ENCODE results near the gene SLC22A5.
A peak's percentile ranks its signal among the peaks of the same experiment; 100 is the strongest.

The SLC22A5 gene

GRCh38 chr5:132420706-132421272 is 51.3 kb downstream of the SLC22A5 start:
- no peak overlapping the region for H4K91ac ChIP-seq (ENCODE audit: low read depth, low read length, poor library complexity)
- H3K4me2 ChIP-seq (ENCODE audit: insufficient read depth, low read length, poor library complexity, severe bottlenecking): no peak overlapping the region
- H3K9ac ChIP-seq (ENCODE audit: low read depth, low read length, poor library complexity): no peak overlapping the region
- H2AK5ac ChIP-seq (ENCODE audit: low read depth, low read length): no peak overlapping the region
- no peak overlapping the region for H4K8ac ChIP-seq (ENCODE audit: low read depth, low read length)
- H3K79me1 ChIP-seq (ENCODE audit: low read depth, low read length): no peaks in the 10 kb centered on the region
- no peak overlapping the region for H3K4ac ChIP-seq (ENCODE audit: low read length)
- no peak overlapping the region for H3K23ac ChIP-seq (ENCODE audit: low read depth, low read length, poor library complexity)
- no peaks in the 10 kb centered on the region for H3K9me3 ChIP-seq (replicated peaks in 1 of 2; ENCODE audit: control insufficient read depth in 2 of 2, insufficient read depth in 1 of 2, low read depth in 1 of 2, low read length in 2 of 2)
- H2BK120ac ChIP-seq (ENCODE audit: low read depth, low read length): no peak overlapping the region
- no peaks in the 10 kb centered on the region for H3K27me3 ChIP-seq (ENCODE audit: control insufficient read depth in 3 of 3, insufficient read depth in 3 of 3, low read depth in 1 of 3, low read length in 3 of 3)
- H3K4me1 ChIP-seq (ENCODE audit: control insufficient read depth in 2 of 2, insufficient read depth in 1 of 2, low read depth in 1 of 2, low read length in 2 of 2): peaks cover 3 to 4% of the 10 kb centered on the region in 2 donors
- H3K27ac ChIP-seq (replicated peaks; ENCODE audit: low read length): no peak overlapping the region
- H2BK15ac ChIP-seq (ENCODE audit: low read length): no peak overlapping the region
- no peak overlapping the region for H3K4me3 ChIP-seq (ENCODE audit: low read length in 2 of 2)
- no peak overlapping the region for H2BK5ac ChIP-seq (ENCODE audit: low read length)
- H3K14ac ChIP-seq (ENCODE audit: low read length): no peak overlapping the region
- H2BK12ac ChIP-seq (ENCODE audit: low read length): no peak overlapping the region
- H3K36me3 ChIP-seq (replicated peaks in 1 of 2; ENCODE audit: control insufficient read depth in 2 of 2, insufficient read depth in 2 of 2, low read length in 2 of 2): no peaks in the 10 kb centered on the region
- no CpG with 5 or more reads among the region's 7 CpGs for WGBS, 2 donors (ENCODE audit: extremely low coverage in 2 of 2, insufficient read length in 2 of 2, insufficient replicate concordance in 1 of 2)
- no peak overlapping the region for H3K18ac ChIP-seq (ENCODE audit: low read length)
- H2AFZ ChIP-seq (ENCODE audit: low read length): peak overlapping the region; percentile 57
- DNase-seq (ENCODE audit: low spot score): no peak

- Histone ChIP-seq H2BK120ac (ENCODE audit: low read depth, low read length) (no peak overlapping the region), H2BK12ac (ENCODE audit: low read length) (no peak overlapping the region), H3K4me3 (ENCODE audit: low read length in 2 of 2) (no peak overlapping the region), H2AFZ (ENCODE audit: low read length) (no peak overlapping the region), H4K8ac (ENCODE audit: low read depth, low read length) (no peak overlapping the region), H3K36me3 (replicated peaks in 1 of 2; ENCODE audit: control insufficient read depth in 2 of 2, insufficient read depth in 2 of 2, low read length in 2 of 2) (no peaks in the 10 kb centered on the region), H3K9ac (ENCODE audit: low read depth, low read length, poor library complexity) (no peak overlapping the region), H4K91ac (ENCODE audit: low read depth, low read length, poor library complexity) (no peak overlapping the region), H2AK5ac (ENCODE audit: low read depth, low read length) (no peak overlapping the region), H3K79me1 (ENCODE audit: low read depth, low read length) (no peaks in the 10 kb centered on the region), H3K4ac (ENCODE audit: low read length) (no peak overlapping the region), H3K18ac (ENCODE audit: low read length) (no peak overlapping the region), H2BK5ac (ENCODE audit: low read length) (no peak overlapping the region), H2BK15ac (ENCODE audit: low read length) (no peak overlapping the region), H3K4me1 (ENCODE audit: control insufficient read depth in 2 of 2, insufficient read depth in 1 of 2, low read depth in 1 of 2, low read length in 2 of 2) (peaks cover 3 to 4% of the 10 kb centered on the region in 2 donors), H3K4me2 (ENCODE audit: insufficient read depth, low read length, poor library complexity, severe bottlenecking) (no peak overlapping the region), H3K14ac (ENCODE audit: low read length) (no peak overlapping the region), H3K27me3 (ENCODE audit: control insufficient read depth in 3 of 3, insufficient read depth in 3 of 3, low read depth in 1 of 3, low read length in 3 of 3) (no peaks in the 10 kb centered on the region), H3K9me3 (replicated peaks in 1 of 2; ENCODE audit: control insufficient read depth in 2 of 2, insufficient read depth in 1 of 2, low read depth in 1 of 2, low read length in 2 of 2) (no peaks in the 10 kb centered on the region), H3K23ac (ENCODE audit: low read depth, low read length, poor library complexity) (no peak overlapping the region), H3K27ac (replicated peaks; ENCODE audit: low read length) (no peak overlapping the region)
- no CpG with 5 or more reads among the region's 3 CpGs for WGBS, 2 donors (ENCODE audit: extremely low coverage in 2 of 2, insufficient read length in 2 of 2, insufficient replicate concordance in 1 of 2)
- DNase-seq (ENCODE audit: low spot score): no peak
Measured at GRCh38 chr5:132421462-132421861, 52.0 kb downstream of the SLC22A5 start.

- H3K27ac ChIP-seq (replicated peaks; ENCODE audit: low read length): no peak overlapping the region
Measured at GRCh38 chr5:132422720-132423437, 53.4 kb downstream of the SLC22A5 start.

GRCh38 chr5:132423438-132423898 is 54.0 kb downstream of the SLC22A5 start:
- Histone ChIP-seq H3K27ac (replicated peaks; ENCODE audit: low read length) (no peak overlapping the region), H3K4ac (ENCODE audit: low read length) (no peak overlapping the region)

More at GRCh38 chr5:132422720-132423437, 53.4 kb downstream of the SLC22A5 start:
- H2BK12ac ChIP-seq (ENCODE audit: low read length): no peak overlapping the region
- no peak overlapping the region for H3K4ac ChIP-seq (ENCODE audit: low read length)
- no peak overlapping the region for H3K23ac ChIP-seq (ENCODE audit: low read depth, low read length, poor library complexity)
- no peak overlapping the region for H4K8ac ChIP-seq (ENCODE audit: low read depth, low read length)
- WGBS, 2 donors (ENCODE audit: extremely low coverage in 2 of 2, insufficient read length in 2 of 2, insufficient replicate concordance in 1 of 2): no CpG with 5 or more reads among the region's 5 CpGs
- H2BK120ac ChIP-seq (ENCODE audit: low read depth, low read length): no peak overlapping the region
- DNase-seq (ENCODE audit: low spot score): no peak
- no peak overlapping the region for H3K4me2 ChIP-seq (ENCODE audit: insufficient read depth, low read length, poor library complexity, severe bottlenecking)
- no peak overlapping the region for H2AK5ac ChIP-seq (ENCODE audit: low read depth, low read length)
- H3K9ac ChIP-seq (ENCODE audit: low read depth, low read length, poor library complexity): no peak overlapping the region
- no peak overlapping the region for H2BK15ac ChIP-seq (ENCODE audit: low read length)
- no peaks in the 10 kb centered on the region for H3K27me3 ChIP-seq (ENCODE audit: control insufficient read depth in 3 of 3, insufficient read depth in 3 of 3, low read depth in 1 of 3, low read length in 3 of 3)
- H3K4me1 ChIP-seq (ENCODE audit: control insufficient read depth in 2 of 2, insufficient read depth in 1 of 2, low read depth in 1 of 2, low read length in 2 of 2): peaks cover 4 to 7% of the 10 kb centered on the region in 2 donors
- no peaks in the 10 kb centered on the region for H3K36me3 ChIP-seq (replicated peaks in 1 of 2; ENCODE audit: control insufficient read depth in 2 of 2, insufficient read depth in 2 of 2, low read length in 2 of 2)
- H3K18ac ChIP-seq (ENCODE audit: low read length): no peak overlapping the region
- no peaks in the 10 kb centered on the region for H3K9me3 ChIP-seq (replicated peaks in 1 of 2; ENCODE audit: control insufficient read depth in 2 of 2, insufficient read depth in 1 of 2, low read depth in 1 of 2, low read length in 2 of 2)
- no peak overlapping the region for H3K4me3 ChIP-seq (ENCODE audit: low read length in 2 of 2)
- no peak overlapping the region for H2AFZ ChIP-seq (ENCODE audit: low read length)
- no peak overlapping the region for H2BK5ac ChIP-seq (ENCODE audit: low read length)
- H3K14ac ChIP-seq (ENCODE audit: low read length): no peak overlapping the region
- no peak overlapping the region for H4K91ac ChIP-seq (ENCODE audit: low read depth, low read length, poor library complexity)
- H3K79me1 ChIP-seq (ENCODE audit: low read depth, low read length): no peaks in the 10 kb centered on the region

More at GRCh38 chr5:132423438-132423898, 54.0 kb downstream of the SLC22A5 start:
- H3K9ac ChIP-seq (ENCODE audit: low read depth, low read length, poor library complexity): no peak overlapping the region
- no peak overlapping the region for H3K4me3 ChIP-seq (ENCODE audit: low read length in 2 of 2)
- H4K91ac ChIP-seq (ENCODE audit: low read depth, low read length, poor library complexity): no peak overlapping the region
- H4K8ac ChIP-seq (ENCODE audit: low read depth, low read length): no peak overlapping the region
- no peak overlapping the region for H2AK5ac ChIP-seq (ENCODE audit: low read depth, low read length)
- no peak overlapping the region for H2BK120ac ChIP-seq (ENCODE audit: low read depth, low read length)
- H2AFZ ChIP-seq (ENCODE audit: low read length): no peak overlapping the region
- H3K4me1 ChIP-seq (ENCODE audit: control insufficient read depth in 2 of 2, insufficient read depth in 1 of 2, low read depth in 1 of 2, low read length in 2 of 2): peaks cover 4 to 7% of the 10 kb centered on the region in 2 donors
- no CpG with 5 or more reads among the region's 3 CpGs for WGBS, 2 donors (ENCODE audit: extremely low coverage in 2 of 2, insufficient read length in 2 of 2, insufficient replicate concordance in 1 of 2)
- no peaks in the 10 kb centered on the region for H3K36me3 ChIP-seq (replicated peaks in 1 of 2; ENCODE audit: control insufficient read depth in 2 of 2, insufficient read depth in 2 of 2, low read length in 2 of 2)
- H2BK12ac ChIP-seq (ENCODE audit: low read length): no peak overlapping the region
- no peaks in the 10 kb centered on the region for H3K79me1 ChIP-seq (ENCODE audit: low read depth, low read length)
- H3K9me3 ChIP-seq (replicated peaks in 1 of 2; ENCODE audit: control insufficient read depth in 2 of 2, insufficient read depth in 1 of 2, low read depth in 1 of 2, low read length in 2 of 2): no peaks in the 10 kb centered on the region
- H3K14ac ChIP-seq (ENCODE audit: low read length): no peak overlapping the region
- H2BK15ac ChIP-seq (ENCODE audit: low read length): no peak overlapping the region
- no peak overlapping the region for H2BK5ac ChIP-seq (ENCODE audit: low read length)
- DNase-seq (ENCODE audit: low spot score): no peak
- no peak overlapping the region for H3K4me2 ChIP-seq (ENCODE audit: insufficient read depth, low read length, poor library complexity, severe bottlenecking)
- H3K27me3 ChIP-seq (ENCODE audit: control insufficient read depth in 3 of 3, insufficient read depth in 3 of 3, low read depth in 1 of 3, low read length in 3 of 3): no peaks in the 10 kb centered on the region
- no peak overlapping the region for H3K23ac ChIP-seq (ENCODE audit: low read depth, low read length, poor library complexity)
- H3K18ac ChIP-seq (ENCODE audit: low read length): no peak overlapping the region
